ENCODE measurements around the gene STX16. TPM values are rescaled to one million over a fixed set of nuclear protein-coding genes. Genes with fewer than 3 reads are reported as not detected.

STX16 gene
- total and polyA plus RNA-seq, 2 experiments from 2014 or later: 23.2 to 41.8 TPM

GRCh38 chr20:58714340-58714922, 63.3 kb downstream of the STX16 start:
- TF ChIP-seq, protein P1, sequence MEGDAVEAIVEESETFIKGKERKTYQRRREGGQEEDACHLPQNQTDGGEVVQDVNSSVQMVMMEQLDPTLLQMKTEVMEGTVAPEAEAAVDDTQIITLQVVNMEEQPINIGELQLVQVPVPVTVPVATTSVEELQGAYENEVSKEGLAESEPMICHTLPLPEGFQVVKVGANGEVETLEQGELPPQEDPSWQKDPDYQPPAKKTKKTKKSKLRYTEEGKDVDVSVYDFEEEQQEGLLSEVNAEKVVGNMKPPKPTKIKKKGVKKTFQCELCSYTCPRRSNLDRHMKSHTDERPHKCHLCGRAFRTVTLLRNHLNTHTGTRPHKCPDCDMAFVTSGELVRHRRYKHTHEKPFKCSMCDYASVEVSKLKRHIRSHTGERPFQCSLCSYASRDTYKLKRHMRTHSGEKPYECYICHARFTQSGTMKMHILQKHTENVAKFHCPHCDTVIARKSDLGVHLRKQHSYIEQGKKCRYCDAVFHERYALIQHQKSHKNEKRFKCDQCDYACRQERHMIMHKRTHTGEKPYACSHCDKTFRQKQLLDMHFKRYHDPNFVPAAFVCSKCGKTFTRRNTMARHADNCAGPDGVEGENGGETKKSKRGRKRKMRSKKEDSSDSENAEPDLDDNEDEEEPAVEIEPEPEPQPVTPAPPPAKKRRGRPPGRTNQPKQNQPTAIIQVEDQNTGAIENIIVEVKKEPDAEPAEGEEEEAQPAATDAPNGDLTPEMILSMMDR (IDR thresholded peaks at IDR 0.05; ENCODE audit: poor library complexity): no peak
- TF ChIP-seq EZH2 (IDR thresholded peaks at IDR 0.05; ENCODE audit: borderline replicate concordance): no peak
- no peak for TF ChIP-seq EZH2phosphoT487 (IDR thresholded peaks at IDR 0.05; ENCODE audit: low read depth, severe bottlenecking, unreplicated experiment)

GRCh38 chr20:58714923-58715351, 63.9 kb downstream of the STX16 start:
- Histone ChIP-seq H3K27me3 (no peaks in the 10 kb centered on the region), H3K4me3 (no peak overlapping the region), H3K9me2 (replicated peaks; ENCODE audit: insufficient read depth) (no peaks in the 10 kb centered on the region), H3K27ac (no peak overlapping the region), H3K4me1 (ENCODE audit: insufficient read depth) (no peaks in the 10 kb centered on the region), H4K20me1 (ENCODE audit: insufficient read depth, poor library complexity, severe bottlenecking) (no peaks in the 10 kb centered on the region), H2AFZ (no peak overlapping the region), H3K79me2 (no peaks in the 10 kb centered on the region), H3K36me3 (replicated peaks; ENCODE audit: insufficient read depth, low read depth) (no peaks in the 10 kb centered on the region), H3K4me2 (no peak overlapping the region), H3K9me3 (ENCODE audit: low read depth) (no peaks in the 10 kb centered on the region)
- DNase-seq (ENCODE audit: low spot score): peak; percentile 2
- 97% methylated on average over 14 of the region's 14 CpGs for WGBS (ENCODE audit: low lambda C conversion rate, missing lambda C conversion rate)
- TF ChIP-seq EZH2phosphoT487 (IDR thresholded peaks at IDR 0.05; ENCODE audit: low read depth, severe bottlenecking, unreplicated experiment) (no peak), EZH2 (IDR thresholded peaks at IDR 0.05; ENCODE audit: borderline replicate concordance) (no peak)
- TF ChIP-seq, protein P1 (IDR thresholded peaks at IDR 0.05; ENCODE audit: poor library complexity): no peak

More at GRCh38 chr20:58714340-58714922, 63.3 kb downstream of the STX16 start:
- Histone ChIP-seq H3K4me2 (no peak overlapping the region), H3K9me2 (replicated peaks; ENCODE audit: insufficient read depth) (no peaks in the 10 kb centered on the region), H3K4me3 (no peak overlapping the region), H2AFZ (no peak overlapping the region), H3K27ac (no peak overlapping the region), H3K79me2 (no peaks in the 10 kb centered on the region), H3K27me3 (no peaks in the 10 kb centered on the region), H3K9me3 (ENCODE audit: low read depth) (no peaks in the 10 kb centered on the region), H4K20me1 (ENCODE audit: insufficient read depth, poor library complexity, severe bottlenecking) (no peaks in the 10 kb centered on the region), H3K36me3 (replicated peaks; ENCODE audit: insufficient read depth, low read depth) (no peaks in the 10 kb centered on the region), H3K4me1 (ENCODE audit: insufficient read depth) (no peaks in the 10 kb centered on the region)
- peak; percentile 2 for DNase-seq (ENCODE audit: low spot score)
- 89% methylated on average over 16 of the region's 16 CpGs for WGBS (ENCODE audit: low lambda C conversion rate, missing lambda C conversion rate)

DNA sequence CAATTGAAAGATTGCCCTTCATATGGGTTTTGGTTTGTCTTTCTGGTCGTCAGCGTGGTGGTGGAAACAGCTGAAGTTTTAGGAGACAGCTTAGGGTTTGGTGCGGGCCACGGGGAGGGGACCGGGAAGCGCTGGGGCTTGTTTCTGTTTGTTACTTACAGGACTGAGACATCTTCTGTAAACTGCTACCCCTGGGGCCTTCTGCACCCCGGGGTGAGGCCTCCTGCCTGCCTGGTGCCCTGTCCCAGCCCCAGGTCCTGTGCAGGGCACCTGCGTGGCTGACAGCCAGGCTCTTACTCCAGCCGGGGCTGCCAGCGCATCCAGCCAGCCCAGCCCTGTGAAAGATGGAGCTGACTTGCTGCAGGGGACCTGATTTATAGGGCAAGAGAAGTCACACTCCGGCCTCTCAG, 64.3 kb downstream of the STX16 start:
- DNase-seq (ENCODE audit: low spot score): no peak
- H3K79me2 ChIP-seq: no peaks in the 10 kb centered on the region
- H4K20me1 ChIP-seq (ENCODE audit: insufficient read depth, poor library complexity, severe bottlenecking): no peaks in the 10 kb centered on the region
- H3K36me3 ChIP-seq (replicated peaks; ENCODE audit: insufficient read depth, low read depth): no peaks in the 10 kb centered on the region
- WGBS (ENCODE audit: low lambda C conversion rate, missing lambda C conversion rate): 90% methylated on average over 11 of the region's 11 CpGs
- no peaks in the 10 kb centered on the region for H3K4me1 ChIP-seq (ENCODE audit: insufficient read depth)
- no peaks in the 10 kb centered on the region for H3K9me3 ChIP-seq (ENCODE audit: low read depth)
- no peaks in the 10 kb centered on the region for H3K9me2 ChIP-seq (replicated peaks; ENCODE audit: insufficient read depth)
- TF ChIP-seq EZH2phosphoT487 (IDR thresholded peaks at IDR 0.05; ENCODE audit: low read depth, severe bottlenecking, unreplicated experiment) (no peak), EZH2 (IDR thresholded peaks at IDR 0.05; ENCODE audit: borderline replicate concordance) (no peak)
- TF ChIP-seq, protein P1 (IDR thresholded peaks at IDR 0.05; ENCODE audit: poor library complexity): no peak
- H3K27me3 ChIP-seq: no peaks in the 10 kb centered on the region
- no peak overlapping the region for H3K27ac ChIP-seq
- H3K4me2 ChIP-seq: no peak overlapping the region
- no peak overlapping the region for H2AFZ ChIP-seq
- H3K4me3 ChIP-seq: no peak overlapping the region

All from hepatocyte (in vitro differentiated cells).